Muscle layer of duodenum (tissue), 2 donors: ENCODE data around the gene CDC27.
"Not testable (repeated sequence)": the region's sequence is repeated elsewhere in the genome, so short reads cannot be mapped to it uniquely, and the experiment has no call there.

ENCODE experiments used
- H3K27ac ChIP-seq: one replicate; pipeline ENCODE4 v1.7.0; 2013; ENCODE audit warnings: mild to moderate bottlenecking, low read length
- H3K27me3 ChIP-seq: one replicate; pipeline ENCODE4 v1.7.0; 2013; ENCODE audit warnings: low read depth, mild to moderate bottlenecking, control low read depth, low read length
- H3K36me3 ChIP-seq, 2 donors: one replicate each; pipeline ENCODE4 v1.7.0; 2013; ENCODE audit warnings: low read length in 2 of 2, control low read depth in 1 of 2, mild to moderate bottlenecking in 1 of 2; ENCODE audit not compliant: insufficient read depth in 2 of 2, control insufficient read depth in 1 of 2
- H3K4me1 ChIP-seq, 2 donors: one replicate each; pipeline ENCODE4 v1.7.0; 2013; ENCODE audit warnings: low read length in 2 of 2, mild to moderate bottlenecking in 2 of 2, control low read depth in 1 of 2, moderate library complexity in 1 of 2; ENCODE audit not compliant: insufficient read depth in 2 of 2, control insufficient read depth in 1 of 2
- H3K4me3 ChIP-seq, 2 donors: one replicate each; pipeline ENCODE4 v1.7.0; 2013; ENCODE audit warnings: low read length in 2 of 2, low read depth in 1 of 2, mild to moderate bottlenecking in 1 of 2
- H3K9me3 ChIP-seq, 2 donors: one replicate each; pipeline ENCODE4 v1.7.0; 2013; ENCODE audit warnings: low read length in 2 of 2, control low read depth in 1 of 2, mild to moderate bottlenecking in 1 of 2; ENCODE audit not compliant: control insufficient read depth in 1 of 2
- donor health status: healthy.

The CDC27 gene

DNA sequence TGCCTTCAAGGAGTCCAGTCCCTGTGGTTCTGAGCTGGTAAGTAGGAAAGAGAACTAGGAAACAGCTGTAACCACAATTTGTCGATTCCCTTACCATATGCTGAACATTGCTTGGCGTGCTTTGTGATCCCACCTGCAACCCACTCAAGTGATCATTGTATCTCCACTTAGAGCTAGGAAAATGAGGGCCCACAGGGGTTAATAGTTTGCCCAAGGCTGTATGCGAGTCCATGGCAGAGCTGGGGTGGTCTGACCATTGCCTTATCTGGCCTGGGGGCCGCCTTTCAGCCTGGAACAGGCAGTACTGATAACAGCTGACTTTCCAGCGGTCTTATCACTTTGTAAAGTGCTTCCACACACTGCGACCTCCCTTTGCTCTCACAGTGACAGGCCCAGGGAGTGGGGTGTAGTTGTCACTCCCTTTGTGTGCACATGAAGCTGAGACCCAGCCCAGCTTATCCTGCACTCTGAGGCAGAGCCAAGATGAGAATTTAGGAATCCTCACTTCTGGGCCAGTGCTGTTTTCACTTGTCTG is 29.9 kb upstream of the CDC27 start:
- H3K27ac ChIP-seq: no peak overlapping the region
- no peak overlapping the region for H3K4me3 ChIP-seq
- no peaks in the 10 kb centered on the region for H3K9me3 ChIP-seq
- no peaks in the 10 kb centered on the region for H3K27me3 ChIP-seq
- no peaks in the 10 kb centered on the region for H3K36me3 ChIP-seq
- peaks cover 0 to 3% of the 10 kb centered on the region in 2 donors for H3K4me1 ChIP-seq

DNA sequence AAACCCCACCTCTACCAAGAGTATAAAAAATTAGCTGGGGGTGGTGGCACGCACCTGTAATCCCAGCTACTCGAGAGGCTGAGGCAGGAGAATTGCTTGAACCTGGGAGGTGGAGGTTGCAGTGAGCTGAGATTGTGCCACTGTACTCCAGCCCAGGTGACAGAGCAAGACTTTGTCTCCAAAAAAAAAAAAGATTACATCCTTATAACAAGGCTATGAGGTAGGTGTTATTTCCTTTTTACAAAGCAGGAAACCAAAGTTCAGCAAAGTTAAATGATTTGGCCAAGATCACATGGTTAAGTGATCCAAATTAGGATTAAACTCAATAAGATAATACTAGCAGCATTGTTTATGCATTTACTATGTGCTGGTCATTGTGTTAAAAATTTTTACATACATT is 28.2 kb upstream of the CDC27 start:
- H3K27ac ChIP-seq, H3K4me3 ChIP-seq, H3K4me1 ChIP-seq, H3K27me3 ChIP-seq, H3K9me3 ChIP-seq, H3K36me3 ChIP-seq: not testable (repeated sequence)

DNA sequence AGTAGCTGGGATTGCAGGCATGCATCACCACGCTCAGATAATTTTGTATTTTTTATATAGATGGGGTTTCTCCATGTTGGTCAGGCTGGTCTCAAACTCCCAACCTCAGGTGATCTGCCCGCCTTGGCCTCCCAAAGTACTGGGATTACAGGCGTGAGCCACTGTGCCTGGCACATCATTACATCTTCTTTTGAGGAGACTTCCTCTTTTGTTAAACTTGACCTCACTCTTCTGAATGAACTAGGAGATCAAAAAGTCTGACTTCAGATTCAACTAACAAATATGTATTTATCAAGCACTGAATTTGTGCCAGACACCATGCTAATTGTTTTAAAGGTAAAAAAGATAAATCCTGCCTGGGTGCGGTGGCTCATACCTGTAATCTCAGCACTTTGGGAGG is 27.7 kb upstream of the CDC27 start:
- H3K27me3 ChIP-seq, H3K4me1 ChIP-seq, H3K4me3 ChIP-seq, H3K36me3 ChIP-seq, H3K27ac ChIP-seq, H3K9me3 ChIP-seq: not testable (repeated sequence)

DNA sequence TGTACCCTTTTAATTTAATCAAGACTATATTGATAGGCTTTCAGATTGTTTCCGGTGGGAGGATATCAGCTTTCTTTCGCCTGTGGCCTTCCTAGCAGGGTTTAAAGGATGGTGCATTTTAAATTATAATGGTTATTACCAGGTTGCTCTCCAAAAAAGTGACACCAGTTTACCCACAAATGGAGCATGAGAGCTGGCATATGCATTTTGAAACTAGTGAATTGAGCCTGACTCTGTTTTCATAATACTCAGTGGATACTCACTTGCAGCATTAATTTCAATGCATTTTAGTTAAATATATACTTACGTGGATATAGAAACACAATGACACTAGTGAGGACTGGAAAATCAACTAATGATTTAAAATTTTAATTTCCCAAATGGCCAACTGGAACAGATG is 25.8 kb upstream of the CDC27 start:
- Histone ChIP-seq H3K9me3 (no peaks in the 10 kb centered on the region), H3K27ac (no peak overlapping the region), H3K36me3 (no peaks in the 10 kb centered on the region), H3K27me3 (no peaks in the 10 kb centered on the region), H3K4me3 (no peak overlapping the region), H3K4me1 (no peaks in the 10 kb centered on the region)

DNA sequence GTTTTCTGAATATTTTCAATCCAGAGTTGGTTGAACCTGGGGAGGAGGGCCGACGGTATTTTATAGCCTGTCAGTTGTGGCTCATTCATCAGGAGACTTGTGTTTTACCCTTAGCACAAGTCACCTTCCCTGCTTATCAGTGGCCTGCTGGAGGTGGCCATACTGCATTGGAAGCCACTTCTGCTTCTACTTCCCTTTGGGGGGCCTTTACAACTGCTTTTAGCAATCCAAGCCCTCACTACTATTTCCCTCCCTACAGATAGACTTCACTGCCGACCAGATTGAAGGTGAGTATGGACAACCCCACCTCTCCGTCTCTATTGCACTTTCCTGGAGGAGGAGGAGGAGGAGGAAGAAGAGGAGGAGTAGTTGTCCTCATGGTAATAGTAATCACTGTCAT is 24.4 kb upstream of the CDC27 start:
- H3K4me1 ChIP-seq: no peaks in the 10 kb centered on the region
- no peak overlapping the region for H3K27ac ChIP-seq
- no peaks in the 10 kb centered on the region for H3K27me3 ChIP-seq
- no peaks in the 10 kb centered on the region for H3K36me3 ChIP-seq
- H3K4me3 ChIP-seq: no peak overlapping the region
- H3K9me3 ChIP-seq: no peaks in the 10 kb centered on the region

DNA sequence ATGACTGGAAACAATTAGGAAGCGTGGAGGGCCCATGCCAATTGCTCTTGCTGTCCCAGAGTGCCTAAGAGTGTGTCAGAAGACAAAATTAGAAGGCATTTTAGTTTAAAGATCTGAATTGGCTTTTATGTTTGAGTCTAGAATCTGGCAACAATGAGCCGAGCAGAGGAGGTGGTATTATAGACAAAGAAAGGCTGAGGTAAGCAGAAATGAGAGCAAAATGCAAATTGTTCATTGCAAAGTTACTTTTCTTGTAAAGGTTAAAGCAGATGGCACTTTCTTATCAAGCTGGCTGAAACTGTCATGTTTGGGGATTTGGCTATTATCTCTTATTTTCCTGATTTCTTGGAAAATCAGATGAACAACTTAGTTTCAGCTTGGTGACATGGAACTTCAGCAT is 23.4 kb upstream of the CDC27 start:
- Histone ChIP-seq H3K27ac (no peak overlapping the region), H3K4me1 (no peaks in the 10 kb centered on the region), H3K36me3 (no peaks in the 10 kb centered on the region), H3K4me3 (no peak overlapping the region), H3K27me3 (no peaks in the 10 kb centered on the region), H3K9me3 (no peaks in the 10 kb centered on the region)

DNA sequence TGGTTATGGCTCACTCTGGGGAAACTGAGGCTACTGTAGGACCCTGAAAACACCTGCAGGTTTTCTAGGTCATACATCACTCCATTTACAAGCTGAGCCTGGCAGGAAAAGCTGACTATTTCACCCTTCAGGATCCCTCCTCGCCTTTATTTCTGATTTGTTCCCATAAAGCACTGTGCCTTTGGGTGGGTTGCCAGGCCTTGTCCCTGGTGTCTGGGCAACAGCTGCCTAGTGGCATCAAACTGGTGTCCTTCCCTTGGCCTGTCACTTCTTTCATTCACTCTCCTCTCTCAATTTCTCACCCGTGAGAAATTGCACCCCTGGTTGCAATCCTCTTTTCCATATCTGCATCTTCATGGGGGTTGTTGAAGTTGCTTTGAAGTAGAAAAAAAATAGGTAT is 21.7 kb upstream of the CDC27 start:
- Histone ChIP-seq H3K9me3 (no peaks in the 10 kb centered on the region), H3K4me3 (no peak overlapping the region), H3K36me3 (no peaks in the 10 kb centered on the region), H3K27me3 (no peaks in the 10 kb centered on the region), H3K4me1 (peaks cover 0 to 2% of the 10 kb centered on the region in 2 donors), H3K27ac (no peak overlapping the region)

DNA sequence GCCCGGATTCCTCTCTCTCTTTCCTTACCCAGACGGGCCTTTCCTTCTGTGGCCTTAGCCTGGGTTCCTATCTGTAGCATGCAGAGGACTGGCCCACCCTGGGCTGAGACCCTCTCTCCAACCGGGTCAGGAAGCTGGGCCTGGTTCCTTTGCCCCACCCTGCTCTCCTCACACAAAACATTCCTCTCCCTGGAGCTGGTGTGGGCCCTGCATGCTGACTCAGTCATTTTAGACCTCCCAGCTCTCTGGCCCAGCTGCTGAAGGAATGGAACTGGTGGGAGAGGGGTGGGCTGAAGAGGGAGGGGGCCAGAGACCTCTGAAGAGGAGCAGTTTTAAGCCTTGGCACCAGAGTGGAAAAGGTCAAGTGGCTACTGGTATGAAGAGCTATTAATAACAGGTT is 21.0 kb upstream of the CDC27 start:
- no peaks in the 10 kb centered on the region for H3K9me3 ChIP-seq
- H3K4me3 ChIP-seq: no peak overlapping the region
- no peak overlapping the region for H3K27ac ChIP-seq

DNA sequence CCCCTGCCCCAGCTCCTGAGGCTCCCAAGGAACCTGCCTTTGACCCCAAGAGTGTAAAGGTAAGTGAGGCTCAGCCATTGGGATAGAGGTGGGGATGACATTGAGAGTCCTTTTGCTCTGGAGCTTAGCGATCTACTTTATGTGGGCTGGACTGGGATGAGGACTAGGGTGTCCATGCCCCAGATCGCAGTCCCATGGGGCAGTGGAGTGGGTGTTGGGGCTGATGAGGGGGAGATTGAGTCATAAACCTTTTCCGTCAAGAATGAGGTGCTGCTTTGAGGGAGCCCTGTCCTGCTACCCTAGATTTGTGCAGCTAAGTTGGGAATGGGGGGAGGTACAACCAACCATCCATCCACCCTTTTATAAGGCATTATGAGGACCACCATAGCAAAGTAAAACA is 20.4 kb upstream of the CDC27 start:
- Histone ChIP-seq H3K4me3 (no peak overlapping the region), H3K27ac (no peak overlapping the region), H3K4me1 (peaks cover under 1 to 14% of the 10 kb centered on the region in 2 donors), H3K27me3 (no peaks in the 10 kb centered on the region), H3K9me3 (no peaks in the 10 kb centered on the region), H3K36me3 (no peaks in the 10 kb centered on the region)

More for the DNA sequence above, 21.0 kb upstream of the CDC27 start:
- Histone ChIP-seq H3K27me3 (no peaks in the 10 kb centered on the region), H3K4me1 (peaks cover 0 to 9% of the 10 kb centered on the region in 2 donors), H3K36me3 (no peaks in the 10 kb centered on the region)

DNA sequence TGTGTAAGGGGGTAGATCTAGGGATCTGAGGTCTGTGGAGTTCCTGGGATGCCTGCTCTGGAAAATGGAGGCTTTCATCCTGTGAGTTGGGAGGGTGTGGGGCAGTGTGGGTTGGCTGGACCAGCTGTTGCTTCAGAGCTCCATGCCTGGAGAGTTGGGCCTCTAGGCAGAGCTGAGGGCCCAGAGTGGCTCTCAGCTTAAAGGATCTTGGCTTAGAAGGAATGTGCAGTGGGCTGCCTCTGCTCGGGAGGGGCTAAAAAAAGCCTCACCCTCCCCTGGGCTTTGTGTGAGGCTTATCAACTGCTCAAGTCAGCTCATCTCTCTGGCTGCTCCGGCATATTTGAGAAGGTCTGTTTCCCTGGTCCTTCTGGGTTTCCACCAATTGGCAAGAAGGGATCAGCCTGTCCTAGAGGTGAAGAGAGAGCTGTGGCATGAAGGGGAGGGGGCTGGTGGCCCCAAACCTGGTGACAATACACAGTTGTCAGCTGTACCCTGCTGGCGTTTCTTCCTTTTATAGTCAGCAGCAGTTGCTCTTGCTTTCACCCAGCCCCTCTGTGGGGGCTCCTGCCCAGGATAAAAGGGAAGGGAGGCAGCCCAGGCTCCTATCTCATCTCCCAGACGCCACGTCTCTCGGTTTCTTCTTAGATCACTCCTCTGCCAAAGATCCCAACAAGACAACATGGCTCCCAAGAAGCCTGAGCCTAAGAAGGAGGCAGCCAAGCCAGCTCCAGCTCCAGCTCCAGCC is 19.8 kb upstream of the CDC27 start, which contains the start of gene MYL4:
MYL4 (plus strand) TSS at position 605 of the 745 bp plus-strand sequence; CDS start at position 680, 75 bp downstream.
- no peaks in the 10 kb centered on the region for H3K9me3 ChIP-seq
- no peak within 1 kb of the TSS for H3K4me3 ChIP-seq
- H3K27me3 ChIP-seq: no peaks in the 10 kb centered on the region
- no peaks in the 10 kb centered on the region for H3K36me3 ChIP-seq
- no peak within 1 kb of the TSS for H3K27ac ChIP-seq
- peaks cover 6 to 14% of the 10 kb centered on the region in 2 donors for H3K4me1 ChIP-seq

DNA sequence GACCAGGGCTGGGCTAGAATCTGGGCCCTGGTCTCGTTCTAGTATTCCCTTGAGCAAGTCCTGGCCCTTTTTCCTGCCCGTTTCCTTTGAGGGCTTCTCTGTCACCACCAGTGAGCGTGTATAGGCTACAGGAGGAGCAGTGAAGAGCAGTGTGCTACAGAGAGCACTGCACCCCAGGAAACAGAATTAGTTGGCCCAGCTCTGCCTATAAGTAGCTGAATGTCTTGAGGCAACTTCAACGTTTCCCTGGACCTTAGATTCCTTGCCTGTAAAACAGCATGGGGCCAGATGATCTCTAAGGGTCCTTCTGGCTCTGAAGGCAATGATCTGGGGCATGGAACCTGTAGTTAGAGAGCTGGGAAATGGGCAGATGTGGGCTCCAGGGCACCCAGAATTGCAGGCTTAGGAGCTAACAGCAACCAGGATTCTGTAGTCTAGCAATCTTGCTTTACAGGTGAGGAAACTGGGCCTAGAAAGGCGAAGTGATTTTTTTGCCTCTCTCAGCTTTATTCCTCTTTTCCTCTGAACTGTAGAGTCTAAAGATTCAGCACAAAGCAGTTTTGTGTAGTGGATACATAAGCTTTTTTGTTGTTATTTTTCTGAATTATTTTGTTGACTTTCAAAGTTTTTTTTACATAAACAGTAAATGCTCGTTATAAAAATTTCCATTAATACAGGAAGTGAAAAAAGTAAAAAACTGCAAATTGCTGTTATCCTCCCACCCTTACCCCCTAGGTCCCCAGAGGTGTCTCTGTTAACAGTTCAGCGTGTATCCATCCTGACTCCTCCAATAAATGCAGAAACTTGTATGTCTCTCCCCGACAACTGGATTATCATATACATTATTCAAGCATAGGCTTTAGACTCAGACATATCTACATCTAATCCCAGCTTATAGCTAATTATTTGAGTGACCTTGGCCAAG is 18.3 kb upstream of the CDC27 start:
- Histone ChIP-seq H3K4me1 (peaks cover 9 to 14% of the 10 kb centered on the region in 2 donors), H3K27ac (no peak overlapping the region), H3K27me3 (no peaks in the 10 kb centered on the region), H3K4me3 (no peak overlapping the region), H3K36me3 (no peaks in the 10 kb centered on the region), H3K9me3 (no peaks in the 10 kb centered on the region)
